SIG-M5 treated with dmso at 0.1 percent for 504 hours (cell line): ENCODE data around the gene GPR141.

Source experiments
- DNase-seq: peaks from one replicate; lab custom pipeline; 2025; ENCODE audit not compliant: unreplicated experiment; lab: John Stamatoyannopoulos, UW

The GPR141 gene

DNA sequence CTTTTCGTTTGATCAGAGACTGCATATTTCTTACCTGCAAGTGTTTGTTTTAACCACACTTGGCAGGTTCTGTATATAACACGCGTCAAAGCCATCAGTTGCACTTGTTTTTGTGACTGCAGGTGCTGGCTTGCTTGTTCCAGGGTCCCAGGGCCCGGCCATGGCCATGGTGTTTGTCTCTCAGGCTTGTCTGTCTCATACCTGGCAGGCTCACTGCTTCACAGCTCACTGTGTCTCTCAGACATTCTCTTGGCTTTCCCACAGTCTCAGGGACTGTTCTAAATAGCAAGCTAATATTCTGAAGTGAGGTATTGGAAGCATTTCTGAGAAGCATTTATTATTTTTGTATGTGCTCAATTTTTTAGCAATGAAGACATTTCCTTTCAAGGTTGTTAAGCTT is 46.9 kb downstream of the GPR141 start:
- no peak for DNase-seq

DNA sequence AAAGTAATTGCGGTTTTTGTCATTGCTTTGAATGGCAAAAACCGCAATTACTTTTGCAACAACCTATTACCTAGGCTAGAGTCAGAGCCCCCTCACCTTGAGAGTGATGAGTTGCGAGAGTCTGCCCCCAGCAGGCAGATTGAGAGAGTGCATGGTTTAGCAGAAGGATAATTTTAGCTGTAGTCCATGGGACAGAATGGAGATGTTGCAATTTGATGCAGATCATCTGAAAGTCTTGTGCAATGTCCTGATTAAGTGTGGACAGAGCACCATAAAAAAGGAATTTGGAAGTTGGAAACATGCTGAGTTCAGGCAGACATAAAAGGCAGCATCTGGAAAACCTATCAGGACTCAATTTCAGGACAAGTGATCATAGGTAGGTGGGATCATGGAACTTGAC is 48.7 kb downstream of the GPR141 start:
- DNase-seq, result peak; percentile 94

DNA sequence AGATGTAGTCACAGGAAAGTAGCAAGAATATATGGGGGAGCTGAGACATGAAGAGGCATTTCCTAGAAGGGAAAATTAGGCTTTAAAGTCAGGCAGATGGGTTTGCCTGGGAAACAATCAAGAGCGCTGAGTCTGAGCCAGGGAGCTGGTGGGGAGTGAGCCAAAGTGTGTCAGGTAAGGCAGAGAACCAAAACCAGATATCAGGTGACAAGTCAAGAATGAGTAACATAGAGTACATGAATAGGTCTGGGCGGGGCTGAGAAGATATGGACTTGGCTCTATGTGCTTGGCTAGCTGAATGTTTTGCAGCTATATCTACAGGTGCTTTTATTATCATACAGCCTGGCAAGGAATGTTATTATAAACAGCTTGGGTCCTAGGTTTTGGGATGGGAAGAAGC is 49.3 kb downstream of the GPR141 start:
- no peak for DNase-seq

DNA sequence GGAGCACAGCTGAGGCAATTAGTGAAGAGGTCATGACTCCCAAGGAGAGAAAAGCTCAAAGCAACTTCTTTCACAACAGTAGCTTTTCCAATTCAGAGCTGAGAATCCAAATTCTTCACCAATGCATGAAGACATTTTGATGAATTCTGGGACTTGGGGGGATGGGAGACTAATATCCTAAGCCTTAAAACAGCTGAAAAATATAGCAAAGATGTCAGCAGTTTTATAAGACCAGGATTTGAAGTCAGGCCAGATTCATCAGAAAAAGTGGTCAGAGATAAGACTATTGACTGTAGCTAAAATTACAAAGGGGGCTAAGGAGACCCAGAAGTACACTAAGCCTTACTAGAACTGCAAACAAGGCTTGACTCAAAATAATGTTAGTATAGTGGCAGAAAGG is 51.6 kb downstream of the GPR141 start:
- DNase-seq, result no peak

DNA sequence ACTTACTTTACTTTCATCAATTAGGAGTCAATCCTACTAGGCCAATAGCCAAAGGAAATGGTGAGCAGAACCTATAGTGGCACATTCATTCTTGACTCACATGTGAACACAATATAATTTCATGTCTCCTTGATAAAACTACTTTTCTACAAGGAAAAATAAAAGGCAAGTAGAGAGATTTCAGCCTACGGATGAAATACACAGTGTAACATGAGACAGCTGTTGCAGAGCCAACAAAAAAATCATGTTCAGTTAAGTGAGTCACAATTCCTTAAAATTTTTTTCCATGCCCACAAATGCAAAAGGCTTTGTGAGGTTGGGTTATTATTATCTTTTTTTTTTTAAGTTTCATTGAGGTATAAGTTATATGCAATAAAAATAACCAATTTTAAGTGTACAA is 54.8 kb downstream of the GPR141 start:
- DNase-seq, result no peak

DNA sequence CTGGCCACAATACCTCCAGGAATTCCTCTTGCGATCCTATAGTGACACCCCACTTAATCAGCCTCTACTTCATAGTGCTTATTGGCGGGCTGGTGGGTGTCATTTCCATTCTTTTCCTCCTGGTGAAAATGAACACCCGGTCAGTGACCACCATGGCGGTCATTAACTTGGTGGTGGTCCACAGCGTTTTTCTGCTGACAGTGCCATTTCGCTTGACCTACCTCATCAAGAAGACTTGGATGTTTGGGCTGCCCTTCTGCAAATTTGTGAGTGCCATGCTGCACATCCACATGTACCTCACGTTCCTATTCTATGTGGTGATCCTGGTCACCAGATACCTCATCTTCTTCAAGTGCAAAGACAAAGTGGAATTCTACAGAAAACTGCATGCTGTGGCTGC is 56.8 kb downstream of the GPR141 start:
- DNase-seq, result no peak

DNA sequence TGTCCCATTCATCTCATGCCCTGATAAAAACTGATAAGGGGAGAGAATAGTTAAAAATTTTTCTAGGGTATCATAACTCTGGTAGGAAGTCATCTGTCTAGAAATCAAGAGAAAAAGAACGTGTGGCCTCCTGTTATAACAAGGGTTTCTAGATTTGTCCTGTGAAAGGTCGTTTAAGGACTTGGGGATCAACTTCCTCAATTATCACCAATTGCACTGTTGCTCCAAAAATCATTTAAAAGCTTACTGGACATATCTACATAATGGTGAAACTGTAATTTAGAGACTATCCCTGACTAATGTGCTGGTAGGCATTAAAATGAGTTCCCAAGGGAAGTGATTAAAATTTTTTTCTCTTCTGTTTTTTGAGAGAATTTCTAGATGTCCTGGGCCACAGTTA is 58.2 kb downstream of the GPR141 start:
- peak; percentile 12 for DNase-seq

DNA sequence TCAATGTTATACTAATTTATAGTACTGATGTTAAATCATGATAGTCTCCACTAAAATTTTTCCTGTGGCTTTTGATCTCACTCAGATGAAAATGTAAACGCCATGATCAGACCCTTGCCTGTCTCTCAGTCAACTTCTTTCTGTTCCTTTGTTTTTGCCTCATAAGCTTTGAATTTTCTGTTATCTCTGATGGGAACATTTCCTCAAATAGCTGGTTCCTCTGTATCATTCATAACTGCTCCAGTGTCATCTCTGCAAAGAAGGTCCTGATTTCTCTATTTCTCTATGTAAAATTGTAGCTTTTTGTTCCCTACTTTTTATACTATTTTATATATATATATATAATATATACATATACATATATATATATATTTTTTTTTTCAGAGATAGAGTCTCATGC is 67.5 kb downstream of the GPR141 start:
- DNase-seq, result no peak

DNA sequence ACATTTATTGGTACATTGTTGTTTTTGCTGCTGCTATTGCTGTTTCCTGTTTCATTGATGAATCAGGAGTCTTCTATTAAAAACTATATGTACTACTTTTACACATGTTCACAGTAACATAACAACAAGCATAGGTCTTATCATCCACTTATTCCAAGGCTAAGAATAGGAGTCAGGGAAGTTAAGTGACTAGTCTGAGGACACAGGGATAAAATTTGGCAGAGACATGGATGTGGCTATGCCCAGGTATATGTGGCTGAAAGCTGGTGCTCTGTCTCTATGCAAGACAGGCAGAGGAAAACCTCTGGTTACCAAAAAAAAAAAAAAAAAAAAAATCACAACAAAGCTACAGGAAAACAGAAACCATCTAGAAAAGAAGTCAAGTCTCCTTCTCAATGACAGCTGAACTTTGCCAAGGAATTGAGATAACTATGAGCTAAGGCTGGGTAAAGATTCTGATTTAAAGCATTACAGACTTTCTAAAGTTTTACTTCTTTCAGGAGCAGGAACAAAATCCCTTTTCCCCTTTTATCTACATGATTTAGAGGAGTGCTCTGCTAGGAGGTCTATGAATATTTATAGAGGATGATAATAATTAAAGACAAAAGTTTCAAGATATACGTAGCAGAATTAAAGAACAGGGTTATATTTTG is 70.0 kb downstream of the GPR141 start:
- no peak for DNase-seq

DNA sequence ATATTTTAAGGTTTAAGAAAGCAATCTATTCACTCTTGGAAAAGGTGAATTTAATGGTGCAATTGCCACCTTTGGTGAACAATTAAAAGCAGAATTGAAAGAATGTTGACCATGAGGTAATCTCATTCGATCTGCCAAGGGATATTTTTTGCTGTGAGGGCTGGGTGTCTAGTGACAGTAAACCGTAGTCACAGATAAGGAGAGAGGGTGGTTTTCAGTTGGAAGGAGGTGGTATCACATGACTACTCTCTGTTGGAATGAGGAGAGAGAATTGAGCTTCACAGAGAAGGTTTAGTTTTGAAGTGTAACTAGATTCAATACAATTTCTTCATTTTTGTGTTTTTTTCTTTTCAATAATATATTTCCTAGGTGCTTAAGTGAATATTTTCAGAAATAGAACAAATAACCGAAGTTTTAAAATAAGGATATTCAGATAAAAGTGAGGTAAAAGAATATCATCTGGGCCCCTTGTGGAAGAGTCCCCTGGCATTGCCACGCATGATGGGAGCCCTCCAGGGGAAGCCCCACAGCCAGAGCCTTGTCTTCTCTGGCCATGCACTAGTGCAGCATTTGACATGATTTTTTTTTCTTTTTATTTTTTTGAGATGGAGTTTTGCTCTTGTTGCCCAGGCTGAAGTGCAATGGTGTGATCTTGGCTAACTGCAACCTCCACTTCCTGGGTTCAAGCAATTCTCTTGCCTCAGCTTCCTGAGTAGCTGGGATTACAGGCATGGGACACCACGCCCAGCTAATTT is 73.4 kb downstream of the GPR141 start:
- DNase-seq, result no peak

DNA sequence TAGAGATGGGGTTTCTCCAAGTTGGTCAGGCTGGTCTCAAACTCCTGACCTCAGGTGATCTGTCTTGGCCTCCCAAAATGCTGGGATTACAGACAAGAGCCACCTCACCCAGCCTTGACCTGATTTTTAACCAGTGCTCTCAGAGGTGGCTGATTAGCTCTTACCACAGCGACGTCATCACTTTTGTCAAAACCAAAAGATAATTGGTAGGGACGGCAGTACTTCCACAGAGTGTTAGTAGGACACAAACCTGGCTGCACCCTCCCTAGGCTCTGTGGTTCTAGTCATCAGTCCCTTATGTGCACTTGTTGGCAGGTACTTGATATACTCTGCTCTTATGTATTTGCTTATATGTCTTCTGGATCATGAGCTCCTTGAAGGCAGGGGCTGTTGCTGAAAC is 74.0 kb downstream of the GPR141 start:
- DNase-seq, result no peak

DNA sequence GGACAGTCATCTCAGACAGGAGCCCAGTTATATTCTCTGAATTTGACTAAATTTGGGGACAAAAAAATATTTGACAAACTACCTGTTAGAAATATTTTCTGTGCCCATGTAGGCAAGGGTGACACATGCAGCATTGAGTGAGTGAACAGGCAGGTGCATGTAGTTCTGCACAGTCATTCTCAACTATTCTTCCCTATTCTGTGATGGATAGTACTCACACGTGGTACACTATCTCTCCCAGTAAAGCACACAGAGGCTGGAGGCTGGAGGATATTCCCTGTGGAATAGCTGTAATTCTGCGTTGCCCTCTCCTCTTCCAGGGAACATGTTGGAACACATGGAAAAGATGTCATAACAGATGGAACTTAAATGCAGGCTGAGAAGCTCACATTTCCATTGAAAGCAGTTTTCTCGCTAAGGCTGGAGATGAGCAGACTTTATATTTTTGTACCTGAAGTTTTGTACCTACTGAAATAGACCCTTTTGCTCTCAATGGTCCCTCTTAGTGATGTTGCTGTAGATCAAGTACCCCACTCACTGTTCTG is 75.0 kb downstream of the GPR141 start:
- no peak for DNase-seq

DNA sequence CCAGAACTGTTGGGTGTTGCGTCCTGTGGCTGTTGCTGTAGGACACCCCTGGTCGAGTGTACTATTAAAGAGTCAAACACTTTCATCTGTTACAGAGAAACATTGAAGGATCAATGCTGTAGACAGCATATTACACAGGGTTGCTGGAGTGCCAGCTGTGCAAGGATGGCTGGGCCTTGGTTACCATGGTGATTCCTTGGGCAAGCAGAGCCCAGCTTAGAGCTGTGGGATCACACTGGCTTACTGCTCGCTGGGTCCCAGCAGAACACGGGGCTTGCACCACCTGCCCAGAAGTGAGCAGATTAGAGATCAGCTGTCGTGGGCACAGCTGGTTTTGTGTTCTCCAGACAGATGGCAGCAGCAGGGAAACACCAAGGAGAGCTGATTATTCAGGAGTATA is 76.0 kb downstream of the GPR141 start:
- DNase-seq, result no peak

DNA sequence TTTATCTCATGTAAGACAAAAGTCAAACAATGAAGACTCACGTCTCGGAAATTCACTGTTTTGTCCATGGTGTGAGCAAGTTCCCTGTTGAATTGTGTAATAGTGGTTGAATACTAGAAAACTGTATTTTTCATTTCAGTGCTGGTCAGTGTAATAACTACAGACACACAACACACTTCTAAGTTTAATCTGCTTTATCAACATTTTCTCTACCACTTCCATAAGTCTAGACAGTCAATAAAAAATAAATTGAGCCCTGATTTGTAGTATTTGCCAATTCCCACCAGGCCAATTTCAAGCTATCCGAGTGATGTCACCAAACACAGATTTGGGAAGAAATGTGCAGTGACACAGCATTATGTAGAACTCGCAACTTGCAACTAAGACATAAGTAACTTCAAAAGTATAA is 81.9 kb downstream of the GPR141 start:
- no peak for DNase-seq

DNA sequence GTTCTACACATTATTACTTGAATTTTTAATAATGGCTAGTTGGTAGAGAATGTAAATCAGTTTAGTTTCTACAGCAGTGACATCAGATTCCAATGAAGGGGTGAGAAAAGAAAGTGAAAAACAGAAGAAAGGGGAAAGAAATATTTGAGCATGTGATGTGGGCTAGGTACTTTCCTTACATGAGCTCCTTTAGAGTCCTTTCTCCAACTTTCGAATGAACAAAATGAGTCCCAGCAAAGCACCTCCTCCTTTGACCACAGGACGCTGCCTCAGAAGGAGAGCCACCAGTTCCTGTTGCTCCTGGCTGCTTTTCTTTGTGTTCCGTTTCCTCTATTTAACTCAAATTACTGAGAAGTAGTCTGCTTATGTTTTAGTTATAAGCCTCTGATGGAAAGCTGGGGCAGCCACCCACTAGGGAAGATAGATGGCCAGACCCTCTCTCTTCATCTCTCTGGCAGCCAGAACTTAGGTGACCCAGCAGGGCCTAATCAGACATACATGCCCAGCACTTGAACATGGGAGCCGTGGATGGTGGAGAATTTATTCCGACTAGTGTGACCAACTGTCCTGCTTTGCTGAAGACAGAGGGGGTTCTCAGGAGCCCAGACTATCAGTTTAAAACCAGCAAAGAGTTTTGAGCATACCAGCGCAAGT is 82.4 kb downstream of the GPR141 start:
- DNase-seq, result peak; percentile 48

DNA sequence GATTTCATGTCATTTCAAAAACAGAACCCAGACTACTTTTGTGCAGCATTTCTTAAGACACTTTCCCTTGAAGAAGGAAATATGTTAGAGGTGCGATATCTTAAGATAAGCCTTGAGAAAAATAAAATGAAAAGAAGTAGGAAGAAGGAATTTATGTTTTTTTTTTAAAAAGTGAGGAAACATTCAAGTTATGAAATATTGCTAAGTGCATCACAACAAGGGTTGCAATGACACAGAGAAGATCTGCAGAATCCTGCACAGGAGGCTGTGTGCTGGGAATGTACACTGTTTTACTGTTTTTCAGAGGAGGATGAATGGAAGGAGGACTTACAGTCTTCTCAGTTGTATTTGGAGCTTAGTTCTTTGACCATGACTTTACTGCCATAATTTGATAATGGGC is 85.0 kb downstream of the GPR141 start:
- no peak for DNase-seq

DNA sequence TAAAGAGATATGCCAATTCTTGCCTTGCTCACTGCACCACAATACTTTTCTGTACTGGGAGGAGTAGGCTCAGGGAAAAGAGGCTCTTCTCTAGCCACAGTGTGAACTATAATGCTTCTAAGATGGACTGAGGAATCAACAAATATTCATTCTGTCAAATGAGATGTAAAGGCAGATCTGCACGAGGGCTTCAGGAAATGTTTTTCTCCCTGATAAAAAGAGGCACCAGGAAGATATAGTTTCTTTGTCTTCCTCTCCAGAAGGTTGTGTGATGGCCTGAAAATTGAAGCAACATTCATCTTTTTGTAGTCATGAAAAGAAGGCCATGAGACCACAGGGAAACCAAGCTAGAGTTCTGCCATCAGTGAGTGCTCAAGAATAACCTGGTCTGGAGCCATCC is 85.7 kb downstream of the GPR141 start:
- DNase-seq, result no peak

DNA sequence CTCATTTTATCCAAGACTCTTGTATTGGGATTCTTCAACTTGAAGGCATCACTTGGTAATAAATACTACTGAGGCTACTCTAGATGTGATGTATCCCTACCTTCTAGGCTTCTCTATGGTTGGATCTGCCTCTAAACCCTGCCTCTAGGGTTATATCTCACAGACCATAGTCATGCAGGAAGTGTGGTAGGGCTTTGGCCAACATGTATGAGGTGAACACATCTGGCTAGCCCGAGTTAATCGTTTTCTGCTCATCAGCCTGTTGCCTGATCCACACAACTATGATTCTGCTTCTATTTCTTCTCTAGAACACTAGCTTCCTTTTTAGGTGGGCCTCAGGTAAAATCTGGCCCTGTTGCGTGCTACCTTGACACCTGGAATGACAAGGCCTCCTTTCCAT is 86.2 kb downstream of the GPR141 start:
- DNase-seq, result no peak

DNA sequence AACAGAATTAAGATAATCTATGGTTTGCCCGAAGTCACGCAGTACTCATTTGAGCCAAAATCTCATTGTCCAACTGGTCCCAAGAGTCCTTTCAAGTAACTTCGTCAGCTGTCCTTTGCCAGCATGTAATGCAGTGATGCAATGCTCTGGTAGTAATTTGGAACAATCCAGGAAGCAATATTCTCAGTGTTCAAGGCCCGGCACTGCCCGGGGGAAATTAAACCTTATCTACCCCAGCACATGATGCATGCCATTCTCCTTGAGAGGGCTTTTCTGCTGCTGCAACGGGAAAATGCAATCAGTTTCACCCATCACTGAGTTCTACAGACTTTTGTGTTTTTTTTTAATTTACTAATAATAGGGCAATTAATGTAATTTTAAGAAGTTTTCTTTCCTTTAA is 87.3 kb downstream of the GPR141 start:
- no peak for DNase-seq

DNA sequence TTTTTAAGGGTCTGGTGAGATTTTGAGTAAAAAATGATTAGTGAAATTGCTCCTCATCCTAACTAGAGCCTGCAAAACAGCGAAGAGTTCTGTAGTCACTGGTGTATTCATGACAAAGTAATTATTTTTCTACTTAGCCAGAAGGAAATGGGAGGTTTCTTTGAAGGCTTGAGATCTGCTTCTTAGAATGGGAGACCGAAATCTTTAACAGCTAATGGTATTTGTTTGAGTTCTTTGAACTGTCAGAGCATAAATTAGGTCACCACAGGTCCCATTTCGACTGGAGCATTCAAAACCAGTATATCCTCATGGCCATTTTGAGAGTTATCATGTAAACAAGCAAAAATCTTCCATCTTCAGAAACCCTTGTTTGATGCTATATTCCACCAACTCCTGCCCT is 87.8 kb downstream of the GPR141 start:
- DNase-seq, result no peak

DNA sequence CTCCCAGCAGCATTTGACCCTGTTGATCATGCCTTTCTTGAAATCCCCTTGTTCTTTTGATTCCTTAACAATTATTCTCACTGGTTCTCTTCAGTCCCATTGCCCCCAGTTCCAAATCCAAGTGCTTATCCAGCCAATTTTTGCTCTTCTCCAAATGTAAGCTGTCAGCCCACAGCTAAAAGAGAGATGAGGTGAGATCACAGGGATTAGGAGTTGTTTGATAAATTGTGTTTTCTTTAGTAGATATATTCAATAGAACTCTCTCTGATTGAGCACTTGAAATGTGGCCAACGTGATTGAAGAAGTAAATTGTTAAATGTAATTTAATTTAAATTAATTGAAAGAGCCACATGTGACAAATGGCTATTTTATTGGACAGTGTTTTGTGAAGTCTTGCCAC is 88.2 kb downstream of the GPR141 start:
- no peak for DNase-seq

DNA sequence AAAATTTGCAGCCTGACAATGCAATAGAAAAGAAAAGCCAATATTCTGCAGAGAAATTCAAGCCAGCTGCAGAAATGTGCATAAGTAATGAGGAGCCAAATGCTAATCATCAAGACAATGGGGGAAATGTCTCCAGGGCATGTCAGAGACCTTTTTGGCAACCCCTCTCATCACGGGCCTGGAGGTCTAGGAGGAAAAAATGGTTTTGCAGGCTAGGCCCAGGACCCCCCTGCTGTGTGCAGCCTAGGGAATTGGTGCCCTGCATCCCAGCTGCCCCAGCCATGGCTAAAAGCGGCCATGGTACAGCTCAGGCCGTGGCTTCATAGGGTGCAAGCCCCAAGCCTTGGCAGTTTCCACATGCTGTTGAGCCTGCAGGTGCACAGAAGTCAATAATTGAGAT is 92.4 kb downstream of the GPR141 start:
- no peak for DNase-seq
